Right cardiac atrium (tissue), 5 donors: ENCODE results near the gene MGLL. TPM values are rescaled to one million over a fixed set of nuclear protein-coding genes. Genes with fewer than 3 reads are reported as not detected.

Experiments used
- ATAC-seq, 2 donors: fragments of 200-7000 bp; cut with Tn5 transposase; one replicate each; pipeline versions ENCODE4 v1.8.0 to v1.9.1; 2020; ENCODE audit warnings: moderate library complexity in 2 of 2, mild to moderate bottlenecking in 1 of 2
- DNase-seq, 3 donors: peaks; one replicate each; pipeline ENCODE4 v3.0.0-alpha.2; 2020
- H3K27ac ChIP-seq: one replicate; pipeline ENCODE4 v1.5.1; 2013; ENCODE audit warnings: mild to moderate bottlenecking, low read length, control low read depth, moderate library complexity
- H3K27me3 ChIP-seq: one replicate; pipeline ENCODE4 v1.6.1; 2013; ENCODE audit not compliant: control insufficient read depth, insufficient read depth
- H3K4me1 ChIP-seq: one replicate; pipeline ENCODE4 v1.6.1; 2013; ENCODE audit warnings: low read length; ENCODE audit not compliant: control insufficient read depth, insufficient read depth
- H3K4me3 ChIP-seq: one replicate; pipeline ENCODE4 v1.5.1; 2013; ENCODE audit warnings: low read length, control low read depth
- H3K9me3 ChIP-seq: one replicate; pipeline ENCODE4 v1.6.1; 2013; ENCODE audit warnings: low read length; ENCODE audit not compliant: control insufficient read depth
- WGBS: extraction: QIAGEN DNeasy Blood & Tissue Kit; methylation state at CpG from one replicate; pipeline ENCODE4 v1.1.7; 2013; 5-methylcytosine and 5-hydroxymethylcytosine counted together
- intact Hi-C, 4 donors: fragments of 100-400 bp; cut with DNase I; formaldehyde crosslinking; loops; one replicate each; pipeline versions ENCODE4 v1.11.0 to v1.14.0; 2022 to 2023
- polyA plus RNA-seq: library from polyadenylated mRNA; stranded (reverse); fragments of 200-250 nt; gene quantifications from one replicate; pipeline ENCODE4 v1.2.3, GENCODE V29; 2013
- total RNA-seq, 4 donors: library from RNA; stranded (reverse); fragmentation: NEBNext Ultra II Directional; extraction: Animal tissue kit (Norgen Biotek cat#: 25700); gene quantifications; one replicate each; pipeline ENCODE4 v1.2.1, GENCODE V29; 2021
- donor health status: healthy with polysubstance abuse.
- donor health status: DM: no; HTN: yes; CAD: no.
- donor health status: DM: no; HTN: no; CAD: no.
- donor health status: DM: no; HTN: yes; CAD: no; lungs with severe emphysema.
- donor health status: DM: yes; HTN: yes; CAD: no.

Gene MGLL
- total and polyA plus RNA-seq, 5 donors, result 52.2 to 80.4 (median 64.9) TPM

DNA sequence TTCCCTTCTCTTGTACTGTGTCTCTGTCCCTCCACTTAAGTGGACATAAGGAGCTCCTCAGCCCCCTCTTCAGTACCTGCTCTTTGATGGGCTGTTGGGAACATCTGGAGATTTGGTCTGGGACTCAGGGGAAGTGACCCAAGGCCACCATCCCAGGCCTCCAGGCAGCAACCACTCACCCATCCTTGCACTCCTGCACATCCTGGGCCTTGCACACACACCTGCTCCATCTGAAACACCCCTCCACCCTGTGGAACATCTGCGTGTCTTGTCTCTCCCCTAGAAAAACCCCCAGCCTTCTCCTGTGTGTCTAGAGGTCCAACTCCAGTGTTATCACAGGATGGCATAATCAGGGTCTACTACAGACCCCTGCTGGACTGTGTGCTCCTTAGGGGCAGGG lies 75.2 kb downstream of the MGLL start:
- Histone ChIP-seq H3K4me1 (peaks cover 31% of the 10 kb centered on the region), H3K27me3 (no peaks in the 10 kb centered on the region), H3K27ac (peak overlapping the region; percentile 78), H3K4me3 (no peak overlapping the region), H3K9me3 (no peaks in the 10 kb centered on the region)
- ATAC-seq (no peak), DNase-seq (no peak)
- intact Hi-C loops, result loop anchor here in 2 of 4 donors (5.0 kb wide), 1 partner anchor 50 kb away; no protein-coding TSS in a partner anchor
- WGBS, result 86% methylated on average over 1 of the region's 1 CpG

DNA sequence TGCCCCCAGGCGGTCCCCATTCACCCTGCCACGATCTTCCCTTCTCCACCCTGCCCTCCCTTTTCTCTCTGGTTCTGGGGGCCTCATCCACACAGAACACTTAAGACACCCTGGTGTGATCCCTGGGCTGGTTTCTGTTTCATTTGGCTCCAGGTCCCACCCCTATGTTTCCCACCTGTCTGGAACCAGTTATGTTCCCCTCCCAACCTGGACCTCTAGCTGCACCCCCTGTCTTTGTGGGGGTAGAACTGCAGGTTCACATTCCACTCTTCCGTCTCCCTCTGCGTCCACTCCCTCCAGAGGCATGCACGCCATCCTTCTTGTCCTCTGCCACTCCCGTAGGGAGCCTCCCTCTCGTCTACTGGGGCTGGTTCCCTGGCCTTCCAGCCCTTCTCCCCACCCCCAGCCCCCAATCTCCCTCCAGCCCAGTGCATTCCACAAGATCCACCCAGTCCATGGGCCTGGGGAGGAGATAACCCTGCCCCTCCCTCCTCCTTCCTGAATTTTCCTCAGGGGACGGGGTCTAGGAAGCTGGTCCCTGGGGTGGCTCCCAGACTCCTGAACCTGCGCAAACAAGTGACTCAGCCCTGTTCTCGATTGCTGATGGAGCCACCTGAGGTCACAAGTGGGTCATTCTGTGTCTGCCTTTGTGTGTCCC lies 75.8 kb downstream of the MGLL start:
- Histone ChIP-seq H3K27ac (peak overlapping the region; percentile 83), H3K4me3 (no peak overlapping the region), H3K4me1 (peaks cover 31% of the 10 kb centered on the region), H3K9me3 (no peaks in the 10 kb centered on the region), H3K27me3 (no peaks in the 10 kb centered on the region)
- intact Hi-C loops, result loop anchor here in 2 of 4 donors (5.0 kb wide), 1 partner anchor 49 kb away; no protein-coding TSS in a partner anchor
- WGBS, result 73% methylated on average over 10 of the region's 10 CpGs
- DNase-seq, result peak in 2 of 3 donors; percentile 41 to 60
- peak; percentile 2 to 63 for ATAC-seq

DNA sequence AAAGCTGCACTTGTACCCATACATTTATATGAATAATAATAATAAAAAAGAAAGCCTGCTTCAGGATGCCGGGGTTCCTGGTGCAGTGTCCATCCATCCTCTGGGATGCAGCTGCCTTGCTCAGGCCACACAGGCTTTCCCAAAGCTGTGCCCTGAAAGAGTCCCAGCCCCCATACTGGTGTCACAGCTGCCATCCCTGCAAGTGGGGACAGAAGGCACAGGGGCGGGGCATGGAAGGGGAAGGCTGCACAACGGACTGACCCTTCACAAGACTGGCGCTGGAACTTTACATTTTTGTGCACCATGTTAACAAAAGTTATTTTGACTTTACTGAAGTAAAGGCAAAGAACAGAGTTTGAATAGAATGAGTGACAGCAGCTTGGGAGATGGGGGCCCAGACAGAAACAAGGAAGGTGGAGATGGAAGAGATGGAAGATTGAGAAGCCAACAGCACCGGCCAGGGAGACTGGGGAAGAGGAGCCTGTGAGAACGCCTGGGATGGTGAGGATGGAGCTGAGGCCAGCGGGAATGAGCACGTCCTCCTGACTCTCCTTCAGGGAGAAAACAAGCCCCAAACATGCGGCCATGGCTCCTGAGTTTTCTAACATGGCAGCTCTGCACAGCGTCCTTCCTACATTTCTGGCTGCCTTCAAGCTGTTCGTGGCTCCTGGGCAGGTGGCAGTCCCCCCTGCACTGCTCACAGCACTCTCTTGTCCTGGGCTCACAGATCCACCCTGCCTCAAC lies 76.5 kb downstream of the MGLL start:
- DNase-seq (peak in 1 of 3 donors; percentile 44), ATAC-seq (no peak)
- 94% methylated on average over 11 of the region's 11 CpGs for WGBS
- Histone ChIP-seq H3K4me3 (no peak overlapping the region), H3K4me1 (peaks cover 33% of the 10 kb centered on the region), H3K9me3 (no peaks in the 10 kb centered on the region), H3K27me3 (no peaks in the 10 kb centered on the region), H3K27ac (peak overlapping the region; percentile 83)
- intact Hi-C loops, result loop anchor here in 2 of 4 donors (5.0 kb wide), 1 partner anchor 49 kb away; no protein-coding TSS in a partner anchor

DNA sequence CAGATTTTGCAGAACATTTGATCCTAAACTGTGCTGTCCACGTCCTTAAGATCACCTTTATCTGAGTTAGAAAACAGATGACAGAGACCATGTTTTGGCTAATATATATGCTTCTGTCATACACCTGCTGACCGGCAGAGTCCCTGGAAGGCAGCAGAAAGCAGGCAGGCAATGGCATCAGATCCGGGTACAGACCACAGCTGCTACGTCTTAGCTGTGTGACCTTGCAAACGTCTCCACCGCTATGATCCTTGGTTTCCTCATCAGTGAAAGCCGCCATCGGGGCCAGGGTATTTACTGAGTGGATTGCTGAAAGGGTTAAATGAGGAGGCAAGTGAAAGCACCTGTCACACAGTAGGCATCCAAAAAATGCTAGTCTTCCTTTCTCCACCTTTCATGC lies 77.4 kb downstream of the MGLL start:
- intact Hi-C loops, result loop anchor here in 2 of 4 donors (5.0 kb wide), 1 partner anchor 48 kb away; no protein-coding TSS in a partner anchor
- Histone ChIP-seq H3K4me3 (no peak overlapping the region), H3K4me1 (peaks cover 34% of the 10 kb centered on the region), H3K9me3 (no peaks in the 10 kb centered on the region), H3K27ac (no peak overlapping the region), H3K27me3 (no peaks in the 10 kb centered on the region)
- no peak for DNase-seq
- ATAC-seq, result no peak
- 62% methylated on average over 8 of the region's 8 CpGs for WGBS

DNA sequence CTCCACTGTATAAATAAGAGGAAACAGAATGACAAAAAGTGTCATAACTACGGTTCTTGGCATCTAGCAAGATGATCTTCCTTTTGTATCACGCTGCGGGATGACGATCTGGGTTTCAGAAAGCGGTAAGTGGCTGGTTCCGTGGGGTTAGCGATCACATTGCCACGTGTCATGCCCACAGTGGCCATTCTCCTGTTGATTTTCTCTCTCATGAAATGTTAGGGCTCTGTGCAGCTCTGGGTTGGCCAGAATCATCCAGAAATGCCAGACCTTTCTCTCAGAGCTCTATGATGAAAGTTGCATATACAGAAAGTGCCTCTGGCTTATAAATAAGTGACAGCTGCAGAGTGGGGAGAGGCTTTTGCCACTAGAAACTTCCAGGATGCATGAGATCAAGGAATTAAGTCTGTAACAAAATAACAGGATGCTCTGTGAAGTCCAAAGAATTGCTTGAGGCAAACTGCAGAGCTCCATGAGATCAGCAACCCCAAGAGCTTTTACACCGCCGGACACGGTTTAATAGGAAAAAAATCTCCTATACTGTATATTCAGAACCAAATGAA lies 78.0 kb downstream of the MGLL start:
- H3K4me1 ChIP-seq, result peaks cover 34% of the 10 kb centered on the region
- no peaks in the 10 kb centered on the region for H3K27me3 ChIP-seq
- no peak for DNase-seq
- 47% methylated on average over 11 of the region's 11 CpGs for WGBS
- intact Hi-C loops, result no loop called here
- H3K4me3 ChIP-seq, result no peak overlapping the region
- H3K27ac ChIP-seq, result peak overlapping the region; percentile 66
- no peaks in the 10 kb centered on the region for H3K9me3 ChIP-seq
- no peak for ATAC-seq

DNA sequence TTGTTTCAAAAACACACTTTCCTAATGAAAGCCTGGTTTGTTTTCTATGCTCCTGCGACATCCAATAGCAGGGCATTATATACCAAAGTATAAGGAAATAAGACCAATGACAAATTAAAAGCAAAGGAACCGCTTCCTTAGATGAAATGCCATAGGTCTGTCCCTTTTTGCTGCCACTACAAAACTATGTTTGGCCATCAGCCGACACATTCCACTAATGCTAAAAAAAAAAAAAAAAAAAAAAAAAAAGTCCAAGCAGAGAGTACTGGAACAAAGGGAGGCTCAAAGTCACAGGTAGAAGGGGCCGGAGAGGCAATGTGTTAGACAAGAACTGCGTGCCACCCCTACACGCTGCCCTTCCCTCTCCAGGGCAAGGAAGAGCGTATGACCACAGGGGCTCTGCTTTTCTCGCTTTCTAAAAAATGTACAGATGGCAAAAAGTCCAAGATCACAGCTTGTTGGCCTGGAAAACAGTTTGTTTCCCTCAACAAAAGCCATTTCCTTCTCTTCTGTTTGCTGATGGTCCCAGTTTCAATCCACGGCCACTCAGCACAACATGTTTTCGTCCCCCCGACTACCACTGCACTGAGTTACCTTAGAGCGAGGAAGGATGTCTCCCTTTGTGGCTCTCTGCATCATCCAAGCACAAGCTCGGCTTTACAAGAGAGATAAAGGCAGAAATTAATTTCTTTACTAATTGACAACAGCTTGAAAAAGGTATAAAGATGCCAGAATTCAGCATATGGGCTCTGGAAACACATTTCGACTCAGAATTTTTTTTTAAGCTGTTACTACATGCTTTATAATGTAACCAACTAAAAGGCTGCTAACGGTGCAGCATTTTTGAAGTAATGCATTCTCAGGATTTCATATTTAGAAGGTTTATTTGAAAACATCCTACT lies 78.7 kb downstream of the MGLL start:
- Histone ChIP-seq H3K4me1 (peaks cover 32% of the 10 kb centered on the region), H3K27ac (peak overlapping the region; percentile 88), H3K4me3 (no peak overlapping the region), H3K9me3 (no peaks in the 10 kb centered on the region), H3K27me3 (no peaks in the 10 kb centered on the region)
- ATAC-seq (no peak), DNase-seq (no peak)
- intact Hi-C loops, result no loop called here
- WGBS, result 50% methylated on average over 15 of the region's 15 CpGs

DNA sequence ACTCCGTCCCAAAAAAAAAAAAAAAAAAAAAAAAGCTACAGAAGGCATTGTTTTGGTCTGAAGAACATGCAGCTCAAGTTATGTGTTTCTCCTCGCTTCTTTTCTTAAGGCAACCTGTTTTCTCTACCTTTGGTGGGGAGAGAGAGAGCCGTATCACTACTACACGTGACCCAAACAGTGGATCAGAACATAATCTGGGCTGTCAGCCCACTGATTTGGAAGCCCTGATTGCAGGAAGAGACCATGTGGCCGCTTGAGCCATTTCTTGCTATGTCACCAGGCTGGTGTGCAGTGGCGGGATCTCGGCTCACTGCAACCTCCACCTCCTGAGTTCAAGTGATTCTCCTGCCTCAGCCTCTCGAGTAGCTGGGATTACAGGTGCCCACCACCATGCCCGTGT lies 79.7 kb downstream of the MGLL start:
- 81% methylated on average over 9 of the region's 9 CpGs for WGBS
- intact Hi-C loops, result no loop called here
- Histone ChIP-seq H3K9me3 (no peaks in the 10 kb centered on the region), H3K4me3 (no peak overlapping the region), H3K27me3 (no peaks in the 10 kb centered on the region), H3K27ac (peak overlapping the region; percentile 65), H3K4me1 (peaks cover 28% of the 10 kb centered on the region)
- ATAC-seq (no peak), DNase-seq (peak in 1 of 3 donors; percentile 28)

DNA sequence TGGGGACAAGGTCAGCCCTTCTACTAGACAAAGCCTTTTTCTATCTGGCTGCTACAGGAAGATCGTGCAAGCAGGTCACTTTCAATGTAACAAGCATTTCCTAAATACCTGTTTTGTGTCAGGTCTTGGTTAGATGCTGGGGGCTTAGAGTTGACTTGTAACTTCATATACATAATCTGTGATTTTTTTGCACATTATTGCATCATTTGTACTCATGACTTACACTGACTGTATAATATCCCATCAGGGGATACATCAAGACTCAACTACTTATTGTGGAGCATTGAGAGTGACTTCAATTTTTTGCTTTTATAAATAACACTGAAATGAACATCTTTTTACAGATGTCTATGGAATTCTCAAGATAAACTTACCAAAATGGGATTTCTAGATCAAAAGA lies 80.6 kb downstream of the MGLL start:
- H3K9me3 ChIP-seq, result no peaks in the 10 kb centered on the region
- peak overlapping the region; percentile 71 for H3K27ac ChIP-seq
- H3K4me3 ChIP-seq, result no peak overlapping the region
- H3K4me1 ChIP-seq, result peaks cover 26% of the 10 kb centered on the region
- no peaks in the 10 kb centered on the region for H3K27me3 ChIP-seq
- no peak for DNase-seq
- intact Hi-C loops, result no loop called here
- 95% methylated on average over 1 of the region's 1 CpG for WGBS
- no peak for ATAC-seq

DNA sequence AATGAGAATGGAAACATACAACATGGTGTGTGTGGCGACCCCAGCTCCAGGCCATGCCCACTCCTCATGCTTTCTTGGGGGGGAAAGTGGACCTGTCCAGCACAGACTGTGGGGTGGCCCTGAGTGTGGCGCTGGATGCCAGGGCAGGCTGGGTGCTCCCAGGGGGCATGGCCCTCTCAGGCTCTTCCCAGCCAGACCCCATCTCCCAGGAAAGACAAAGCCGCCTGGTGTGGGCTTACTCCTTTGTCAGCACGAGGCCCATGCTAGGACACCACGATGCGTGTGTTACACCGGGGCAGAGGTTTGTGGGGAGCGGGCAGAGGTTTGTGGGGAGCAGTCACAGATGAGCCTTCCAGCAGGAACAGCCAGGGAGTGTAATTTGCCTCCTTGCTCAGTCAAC lies 81.1 kb downstream of the MGLL start:
- peak overlapping the region; percentile 71 for H3K27ac ChIP-seq
- intact Hi-C loops, result no loop called here
- no peaks in the 10 kb centered on the region for H3K27me3 ChIP-seq
- H3K4me1 ChIP-seq, result peaks cover 27% of the 10 kb centered on the region
- H3K9me3 ChIP-seq, result no peaks in the 10 kb centered on the region
- WGBS, result 97% methylated on average over 8 of the region's 8 CpGs
- DNase-seq, result peak in 1 of 3 donors; percentile 45
- H3K4me3 ChIP-seq, result no peak overlapping the region
- ATAC-seq, result no peak

DNA sequence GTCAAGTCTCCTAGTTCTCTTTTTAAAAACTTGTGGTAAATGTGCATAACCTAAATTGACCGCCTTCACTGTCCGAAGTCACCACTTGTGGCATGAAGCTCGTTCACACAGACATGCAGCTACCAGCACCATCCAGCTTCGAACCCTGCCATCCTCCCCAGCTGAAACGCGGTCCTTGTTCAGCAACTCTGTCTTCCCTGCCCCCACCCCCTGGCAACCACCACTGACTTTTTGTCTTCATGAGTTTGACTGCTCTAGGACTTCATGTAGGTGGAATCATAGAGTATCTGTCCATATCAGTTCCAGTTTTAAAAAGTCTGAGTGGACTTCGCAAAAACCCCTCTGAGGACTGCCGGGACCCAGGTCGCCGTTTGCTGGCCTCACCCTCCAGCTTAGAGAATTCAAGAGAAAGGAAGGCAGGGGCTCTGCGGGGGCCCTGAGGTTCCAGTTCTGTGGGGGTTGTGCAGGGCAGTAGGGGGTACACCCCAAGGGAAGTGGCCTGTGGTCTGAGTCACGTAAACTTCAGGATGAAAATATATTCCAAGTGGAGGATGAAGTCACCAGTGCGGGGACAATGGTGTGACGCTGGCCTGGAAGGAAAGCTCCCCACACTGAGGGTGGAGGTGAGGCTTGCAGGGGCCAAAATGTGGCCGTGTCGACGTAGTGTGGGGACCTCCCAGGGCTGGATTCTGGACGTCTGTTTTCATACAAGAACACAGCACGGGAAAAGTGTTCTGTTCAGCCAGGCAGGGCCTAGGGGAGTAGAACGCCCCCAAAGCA lies 82.0 kb downstream of the MGLL start:
- peak; percentile 47 to 66 (median 51) for DNase-seq
- Histone ChIP-seq H3K27me3 (no peaks in the 10 kb centered on the region), H3K27ac (peak overlapping the region; percentile 71), H3K4me1 (peaks cover 30% of the 10 kb centered on the region), H3K9me3 (no peaks in the 10 kb centered on the region), H3K4me3 (no peak overlapping the region)
- WGBS, result 62% methylated on average over 20 of the region's 20 CpGs
- peak in 1 of 2 donors; percentile 54 for ATAC-seq
- intact Hi-C loops, result no loop called here
